Renal pelvis (tissue), 4 donors: ENCODE results near the gene MAP4K2. TPM values are rescaled to one million over a fixed set of nuclear protein-coding genes. Genes with fewer than 3 reads are reported as not detected.
A peak's percentile ranks its signal among the peaks of the same experiment; 100 is the strongest.

Experiments
- DNase-seq: peaks from one replicate; pipeline ENCODE4 v3.0.0-alpha.2; 2013
- polyA plus RNA-seq, 3 donors: library from polyadenylated mRNA; unstranded; fragments of 120-200 nt; gene quantifications; one replicate each; pipeline ENCODE4 v1.2.1, GENCODE V29; 2013; ENCODE audit not compliant: insufficient read length in 3 of 3

Gene MAP4K2
- polyA plus RNA-seq, 3 donors, result 20.4 to 27.6 (median 23.0) TPM

GRCh38 chr11:64771861-64772260 lies 31.2 kb downstream of the MAP4K2 start:
- no peak for DNase-seq

GRCh38 chr11:64770120-64770519 lies 32.9 kb downstream of the MAP4K2 start:
- DNase-seq, result no peak

GRCh38 chr11:64769283-64769682 lies 33.7 kb downstream of the MAP4K2 start:
- DNase-seq, result no peak

GRCh38 chr11:64768300-64768694 lies 34.7 kb downstream of the MAP4K2 start:
- no peak for DNase-seq

GRCh38 chr11:64767344-64768299 lies 35.4 kb downstream of the MAP4K2 start:
- no peak for DNase-seq

- DNase-seq, result no peak
Measured at GRCh38 chr11:64766881-64767280, 36.1 kb downstream of the MAP4K2 start.

- DNase-seq, result no peak
Measured at GRCh38 chr11:64765851-64766665, 37.0 kb downstream of the MAP4K2 start.

GRCh38 chr11:64765291-64765850 lies 37.6 kb downstream of the MAP4K2 start:
- DNase-seq, result no peak

- DNase-seq, result no peak
Measured at GRCh38 chr11:64764753-64765152, 38.3 kb downstream of the MAP4K2 start.

GRCh38 chr11:64764040-64764611 lies 38.9 kb downstream of the MAP4K2 start:
- no peak for DNase-seq

- no peak for DNase-seq
Measured at GRCh38 chr11:64763526-64764039, 39.4 kb downstream of the MAP4K2 start.

GRCh38 chr11:64762674-64763525 lies 40.1 kb downstream of the MAP4K2 start:
- peak; percentile 91 for DNase-seq

- DNase-seq, result no peak
Measured at GRCh38 chr11:64762277-64762673, 40.7 kb downstream of the MAP4K2 start.

- no peak for DNase-seq
Measured at GRCh38 chr11:64760759-64761420, 42.1 kb downstream of the MAP4K2 start.

- DNase-seq, result no peak
Measured at GRCh38 chr11:64759722-64760719, 43.0 kb downstream of the MAP4K2 start, which contains the start of gene PYGM. Gene PYGM (minus strand): TSS chr11:64759974. CDS start chr11:64759898, 76 bp downstream.

- DNase-seq, result no peak
Measured at GRCh38 chr11:64759131-64759721, 43.8 kb downstream of the MAP4K2 start.

GRCh38 chr11:64758330-64759079 lies 44.5 kb downstream of the MAP4K2 start:
- DNase-seq, result no peak
